Measurements from ENCODE around the gene CHN2.

CHN2 gene

DNA sequence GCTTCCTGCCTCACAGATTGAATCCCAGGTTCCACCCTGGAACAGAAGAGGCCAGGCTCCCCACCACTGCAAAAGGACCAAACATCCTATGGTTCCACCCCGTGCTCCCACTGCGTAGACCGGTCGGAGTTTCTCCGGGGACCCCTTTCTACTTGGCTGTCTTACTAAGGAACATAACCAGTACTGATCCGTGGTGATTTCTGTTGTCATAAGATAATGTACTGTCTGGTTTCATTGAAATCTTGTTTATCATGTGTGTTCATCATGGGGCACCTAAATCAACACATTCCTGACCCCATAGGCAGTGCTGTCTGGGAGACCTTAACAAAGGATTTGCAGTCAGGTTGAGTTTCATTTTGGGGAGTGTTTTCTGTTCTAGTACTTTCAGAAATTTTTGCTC lies 104.5 kb downstream of the CHN2 start:
- Histone ChIP-seq H3K4me3 (ENCODE audit: low read depth, low read length) (no peak overlapping the region), H3K4me1 (ENCODE audit: control insufficient read depth, insufficient read depth, low read length) (peaks cover 47% of the 10 kb centered on the region), H3K27ac (ENCODE audit: low read depth, low read length) (no peak overlapping the region), H3K27me3 (ENCODE audit: control insufficient read depth, insufficient read depth, low read length) (no peaks in the 10 kb centered on the region; the same call in 1 of the 2 replicates), H3K9me3 (ENCODE audit: control insufficient read depth, insufficient read depth, low read length) (no peaks in the 10 kb centered on the region), H3K36me3 (ENCODE audit: control insufficient read depth, insufficient read depth, low read length) (no peaks in the 10 kb centered on the region), H3K9ac (ENCODE audit: low read depth, low read length) (no peak overlapping the region)

- Histone ChIP-seq H3K27ac (ENCODE audit: low read depth, low read length) (no peak overlapping the region), H3K36me3 (ENCODE audit: control insufficient read depth, insufficient read depth, low read length) (no peaks in the 10 kb centered on the region), H3K4me1 (ENCODE audit: control insufficient read depth, insufficient read depth, low read length) (peaks cover 48% of the 10 kb centered on the region), H3K27me3 (ENCODE audit: control insufficient read depth, insufficient read depth, low read length) (no peaks in the 10 kb centered on the region; the same call in 1 of the 2 replicates), H3K9ac (ENCODE audit: low read depth, low read length) (no peak overlapping the region), H3K9me3 (ENCODE audit: control insufficient read depth, insufficient read depth, low read length) (no peaks in the 10 kb centered on the region), H3K4me3 (ENCODE audit: low read depth, low read length) (no peak overlapping the region)
These were observed 105.5 kb downstream of the CHN2 start for GRCh38 chr7:29300026-29300480.

DNA sequence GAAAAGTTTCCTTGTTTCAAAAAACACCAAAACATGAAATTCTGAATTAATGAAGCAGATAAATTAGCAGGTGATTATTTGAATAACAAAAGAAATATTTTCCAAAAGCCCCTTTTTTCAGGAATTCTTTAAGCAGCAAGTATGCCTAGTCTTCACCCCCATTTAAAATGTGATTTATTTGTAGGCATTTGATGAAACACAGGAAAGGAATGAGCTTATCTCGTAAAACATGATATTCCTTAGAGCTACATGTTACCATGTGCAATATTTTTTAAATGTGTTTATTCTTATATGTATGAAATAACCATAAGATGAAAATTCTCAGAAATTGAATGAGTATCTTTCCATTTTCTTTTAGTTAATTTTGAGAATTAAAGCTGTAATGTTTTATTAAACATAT lies 106.1 kb downstream of the CHN2 start:
- H3K9me3 ChIP-seq (ENCODE audit: control insufficient read depth, insufficient read depth, low read length), result no peaks in the 10 kb centered on the region
- H3K27me3 ChIP-seq (ENCODE audit: control insufficient read depth, insufficient read depth, low read length), result no peaks in the 10 kb centered on the region; the same call in 1 of the 2 replicates
- H3K4me1 ChIP-seq (ENCODE audit: control insufficient read depth, insufficient read depth, low read length), result peaks cover 52% of the 10 kb centered on the region
- H3K27ac ChIP-seq (ENCODE audit: low read depth, low read length), result no peak overlapping the region
- H3K4me3 ChIP-seq (ENCODE audit: low read depth, low read length), result no peak overlapping the region
- H3K36me3 ChIP-seq (ENCODE audit: control insufficient read depth, insufficient read depth, low read length), result no peaks in the 10 kb centered on the region
- H3K9ac ChIP-seq (ENCODE audit: low read depth, low read length), result no peak overlapping the region

DNA sequence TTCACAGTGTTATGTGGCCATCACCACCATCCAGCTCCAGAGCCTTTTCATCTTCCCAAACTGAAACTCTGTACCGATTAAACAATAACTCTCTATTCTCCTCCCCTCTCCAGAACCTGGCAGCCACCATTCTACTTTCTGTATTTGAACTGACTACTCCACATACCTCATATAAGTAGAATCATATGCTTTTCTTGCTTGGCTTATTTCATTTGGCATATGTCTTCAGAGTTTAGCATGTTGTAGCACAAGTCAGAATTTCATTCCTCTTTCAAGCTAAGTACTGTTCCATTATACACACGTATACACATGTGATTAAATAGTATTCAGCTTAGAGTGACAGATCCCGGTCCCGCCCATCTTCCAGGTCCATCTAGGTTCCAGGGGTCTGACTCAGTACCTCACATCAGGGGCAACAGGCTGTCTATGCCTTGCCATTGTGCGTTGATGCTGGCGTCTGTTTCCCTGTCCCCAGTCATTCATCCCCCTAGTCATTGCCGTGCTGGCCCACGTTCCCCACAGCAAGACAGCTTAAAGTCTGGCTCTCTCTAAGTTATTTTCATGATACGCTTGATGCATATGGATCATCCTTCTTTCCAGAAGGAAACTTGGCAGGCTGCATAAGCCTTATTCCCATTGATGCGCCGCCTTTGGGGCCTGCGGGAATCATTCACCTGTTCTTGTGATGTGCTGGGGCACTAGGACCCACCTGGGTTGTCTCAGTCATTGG lies 108.3 kb downstream of the CHN2 start:
- Histone ChIP-seq H3K4me1 (ENCODE audit: control insufficient read depth, insufficient read depth, low read length) (peaks cover 46% of the 10 kb centered on the region), H3K9me3 (ENCODE audit: control insufficient read depth, insufficient read depth, low read length) (no peaks in the 10 kb centered on the region), H3K27me3 (ENCODE audit: control insufficient read depth, insufficient read depth, low read length) (no peaks in the 10 kb centered on the region; the same call in 1 of the 2 replicates), H3K4me3 (ENCODE audit: low read depth, low read length) (no peak overlapping the region), H3K36me3 (ENCODE audit: control insufficient read depth, insufficient read depth, low read length) (no peaks in the 10 kb centered on the region), H3K9ac (ENCODE audit: low read depth, low read length) (no peak overlapping the region), H3K27ac (ENCODE audit: low read depth, low read length) (no peak overlapping the region)

DNA sequence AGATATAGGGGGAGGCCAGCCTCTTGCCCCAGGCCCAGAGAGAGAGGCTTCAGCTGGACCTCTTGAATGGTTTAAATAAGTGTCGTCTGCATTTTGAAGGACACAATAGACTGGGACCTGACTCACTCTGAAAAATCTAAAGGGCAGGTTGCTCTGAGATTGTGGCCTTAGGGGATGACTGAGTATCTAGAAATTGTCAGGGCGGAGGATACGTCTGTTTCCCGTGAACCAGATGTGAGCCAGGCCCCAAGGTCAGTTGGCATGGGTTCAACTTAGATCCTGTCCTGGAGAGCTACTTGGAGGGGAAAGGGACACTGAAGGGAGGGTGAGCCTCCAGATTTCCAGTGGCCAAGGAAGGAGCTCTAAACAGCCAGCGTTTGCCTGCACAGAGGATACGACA lies 110.2 kb downstream of the CHN2 start:
- Histone ChIP-seq H3K4me3 (ENCODE audit: low read depth, low read length) (no peak overlapping the region), H3K36me3 (ENCODE audit: control insufficient read depth, insufficient read depth, low read length) (no peaks in the 10 kb centered on the region), H3K9me3 (ENCODE audit: control insufficient read depth, insufficient read depth, low read length) (no peaks in the 10 kb centered on the region), H3K27ac (ENCODE audit: low read depth, low read length) (no peak overlapping the region), H3K9ac (ENCODE audit: low read depth, low read length) (no peak overlapping the region), H3K27me3 (ENCODE audit: control insufficient read depth, insufficient read depth, low read length) (no peaks in the 10 kb centered on the region; the same call in 1 of the 2 replicates), H3K4me1 (ENCODE audit: control insufficient read depth, insufficient read depth, low read length) (peaks cover 47% of the 10 kb centered on the region)

DNA sequence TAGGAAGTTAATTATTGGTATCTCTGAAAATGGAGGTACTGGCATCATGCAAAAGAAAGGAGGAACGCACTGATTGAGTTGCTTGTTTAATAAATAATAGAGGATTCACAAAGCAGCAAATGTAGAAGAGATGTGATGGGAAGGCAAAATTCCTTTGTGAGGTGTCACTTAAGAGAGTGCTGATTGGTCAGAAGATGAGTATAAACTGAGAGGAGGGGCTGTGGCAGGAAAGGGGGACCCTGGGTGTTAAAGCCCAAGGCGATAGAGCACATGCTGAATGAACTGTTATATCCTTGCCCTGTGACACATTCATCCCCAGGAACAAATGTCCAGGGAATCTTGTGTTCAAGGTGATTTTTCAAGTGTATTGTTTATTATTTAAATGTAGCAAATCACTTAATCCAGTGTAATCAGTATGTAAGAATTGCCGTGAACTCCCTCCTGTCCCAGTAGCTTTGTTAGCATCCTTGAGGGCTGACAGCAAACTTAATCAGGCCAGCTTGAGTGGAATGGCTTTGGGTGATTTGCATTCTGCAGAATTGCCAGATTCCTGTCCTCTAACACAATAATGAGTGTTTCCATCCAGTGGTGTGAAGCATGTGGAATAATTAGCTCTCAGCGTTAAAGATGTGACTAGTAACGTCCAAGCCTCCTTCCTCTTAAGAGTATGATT lies 111.9 kb downstream of the CHN2 start:
- H3K36me3 ChIP-seq (ENCODE audit: control insufficient read depth, insufficient read depth, low read length), result no peaks in the 10 kb centered on the region

DNA sequence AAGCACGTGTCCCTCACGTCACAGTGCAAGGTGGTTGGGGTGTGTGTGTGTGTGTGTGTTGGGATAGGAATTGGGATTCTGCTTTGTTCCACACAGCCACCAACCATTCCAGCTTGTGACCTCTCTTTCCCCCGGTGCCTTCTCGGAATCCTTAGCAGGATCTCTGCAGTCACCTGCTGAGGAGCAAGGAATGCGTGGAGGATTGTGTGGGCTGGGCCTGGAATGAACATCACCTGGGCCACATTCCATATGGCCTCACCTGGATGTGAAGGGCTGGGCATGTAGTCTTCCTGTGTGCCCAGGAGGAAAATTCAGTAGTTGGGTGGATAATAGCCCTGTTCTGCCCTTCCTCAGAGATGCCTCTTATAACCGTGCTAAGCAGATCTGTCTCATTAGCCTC lies 113.8 kb downstream of the CHN2 start:
- Histone ChIP-seq H3K4me3 (ENCODE audit: low read depth, low read length) (no peak overlapping the region), H3K9me3 (ENCODE audit: control insufficient read depth, insufficient read depth, low read length) (no peaks in the 10 kb centered on the region), H3K36me3 (ENCODE audit: control insufficient read depth, insufficient read depth, low read length) (no peaks in the 10 kb centered on the region), H3K27me3 (ENCODE audit: control insufficient read depth, insufficient read depth, low read length) (no peaks in the 10 kb centered on the region), H3K4me1 (ENCODE audit: control insufficient read depth, insufficient read depth, low read length) (peaks cover 39% of the 10 kb centered on the region), H3K9ac (ENCODE audit: low read depth, low read length) (no peak overlapping the region), H3K27ac (ENCODE audit: low read depth, low read length) (no peak overlapping the region)

More for the DNA sequence above, 111.9 kb downstream of the CHN2 start:
- Histone ChIP-seq H3K27me3 (ENCODE audit: control insufficient read depth, insufficient read depth, low read length) (no peaks in the 10 kb centered on the region; the same call in 1 of the 2 replicates), H3K9ac (ENCODE audit: low read depth, low read length) (no peak overlapping the region), H3K27ac (ENCODE audit: low read depth, low read length) (no peak overlapping the region), H3K4me3 (ENCODE audit: low read depth, low read length) (no peak overlapping the region), H3K9me3 (ENCODE audit: control insufficient read depth, insufficient read depth, low read length) (no peaks in the 10 kb centered on the region), H3K4me1 (ENCODE audit: control insufficient read depth, insufficient read depth, low read length) (peaks cover 39% of the 10 kb centered on the region)

- no peaks in the 10 kb centered on the region for H3K27me3 ChIP-seq (ENCODE audit: control insufficient read depth, insufficient read depth, low read length)
- H3K27ac ChIP-seq (ENCODE audit: low read depth, low read length), result no peak overlapping the region
- H3K36me3 ChIP-seq (ENCODE audit: control insufficient read depth, insufficient read depth, low read length), result no peaks in the 10 kb centered on the region
- peaks cover 39% of the 10 kb centered on the region for H3K4me1 ChIP-seq (ENCODE audit: control insufficient read depth, insufficient read depth, low read length)
- no peak overlapping the region for H3K9ac ChIP-seq (ENCODE audit: low read depth, low read length)
- no peaks in the 10 kb centered on the region for H3K9me3 ChIP-seq (ENCODE audit: control insufficient read depth, insufficient read depth, low read length)
- no peak overlapping the region for H3K4me3 ChIP-seq (ENCODE audit: low read depth, low read length)
These were observed 114.7 kb downstream of the CHN2 start for GRCh38 chr7:29309041-29309854.

DNA sequence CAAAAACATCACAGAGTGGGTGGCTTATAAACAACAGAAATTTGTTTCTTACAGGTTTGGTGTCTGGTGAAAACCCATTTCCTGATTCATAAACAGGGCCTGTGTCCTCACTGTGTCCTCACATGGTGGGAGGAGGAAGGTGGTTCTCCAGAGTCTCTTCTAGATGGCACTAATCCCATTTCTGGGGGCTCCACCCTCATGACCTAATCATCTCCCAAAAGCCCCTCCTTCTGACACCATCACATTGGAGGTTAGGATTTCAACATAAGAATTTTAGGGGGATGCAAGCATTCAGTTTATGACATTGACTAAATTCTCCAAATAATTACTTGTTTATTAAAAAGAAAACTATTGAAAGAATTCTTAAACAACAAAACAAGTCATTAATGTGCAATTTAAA lies 116.0 kb downstream of the CHN2 start:
- no peak overlapping the region for H3K27ac ChIP-seq (ENCODE audit: low read depth, low read length)
- no peak overlapping the region for H3K4me3 ChIP-seq (ENCODE audit: low read depth, low read length)

GRCh38 chr7:29311314-29311713 lies 116.7 kb downstream of the CHN2 start:
- Histone ChIP-seq H3K27ac (ENCODE audit: low read depth, low read length) (no peak overlapping the region), H3K4me3 (ENCODE audit: low read depth, low read length) (no peak overlapping the region), H3K9me3 (ENCODE audit: control insufficient read depth, insufficient read depth, low read length) (no peaks in the 10 kb centered on the region), H3K4me1 (ENCODE audit: control insufficient read depth, insufficient read depth, low read length) (peaks cover 22% of the 10 kb centered on the region), H3K27me3 (ENCODE audit: control insufficient read depth, insufficient read depth, low read length) (no peaks in the 10 kb centered on the region), H3K9ac (ENCODE audit: low read depth, low read length) (no peak overlapping the region), H3K36me3 (ENCODE audit: control insufficient read depth, insufficient read depth, low read length) (no peaks in the 10 kb centered on the region)

More for the DNA sequence above, 116.0 kb downstream of the CHN2 start:
- H3K27me3 ChIP-seq (ENCODE audit: control insufficient read depth, insufficient read depth, low read length), result no peaks in the 10 kb centered on the region
- H3K36me3 ChIP-seq (ENCODE audit: control insufficient read depth, insufficient read depth, low read length), result no peaks in the 10 kb centered on the region
- H3K9me3 ChIP-seq (ENCODE audit: control insufficient read depth, insufficient read depth, low read length), result no peaks in the 10 kb centered on the region
- peaks cover 28% of the 10 kb centered on the region for H3K4me1 ChIP-seq (ENCODE audit: control insufficient read depth, insufficient read depth, low read length)
- no peak overlapping the region for H3K9ac ChIP-seq (ENCODE audit: low read depth, low read length)

All from HUES48 (cell line).